Measurements from ENCODE around the gene PTPRF.

PTPRF gene

DNA sequence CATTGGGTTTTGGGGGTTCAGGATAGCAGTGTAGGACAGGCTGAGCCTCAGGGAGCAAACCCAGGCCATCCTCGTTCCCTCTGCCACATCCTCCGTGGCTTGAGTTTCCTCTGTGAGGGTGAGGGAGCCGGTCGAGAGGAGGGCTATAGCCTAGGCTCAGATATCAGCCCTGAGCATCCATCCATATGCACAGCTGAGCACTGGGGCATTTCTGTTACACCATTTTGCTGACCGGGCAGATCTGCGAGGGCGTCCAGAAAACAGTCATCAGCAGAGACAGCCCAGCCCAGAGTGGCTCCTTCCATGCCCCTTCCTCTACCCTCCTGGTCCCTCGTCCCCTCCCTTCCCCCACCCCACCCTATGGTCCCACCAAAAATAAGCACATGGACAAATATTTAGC is 53.5 kb downstream of the PTPRF start:
- DNase-seq = no peak

DNA sequence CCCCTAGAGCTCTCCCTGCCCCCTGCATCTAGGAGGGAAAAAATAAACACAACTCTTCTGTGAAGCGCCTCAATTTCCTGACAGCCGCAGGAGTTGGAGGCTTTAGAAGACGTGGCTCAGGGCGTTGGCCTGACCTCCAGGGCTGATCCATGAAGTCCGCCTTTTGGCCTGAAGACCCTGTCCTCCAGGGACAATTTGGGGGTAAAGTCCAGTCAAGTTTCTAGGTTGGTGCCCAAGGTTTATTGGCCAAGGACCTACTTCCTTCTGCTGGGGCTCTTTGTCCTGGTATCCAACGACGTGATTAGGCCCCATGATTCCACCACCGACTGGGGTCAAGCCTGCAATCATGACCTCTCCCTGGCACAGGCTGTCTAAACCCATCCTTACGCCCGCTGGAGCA is 54.9 kb downstream of the PTPRF start:
- no peak for DNase-seq

DNA sequence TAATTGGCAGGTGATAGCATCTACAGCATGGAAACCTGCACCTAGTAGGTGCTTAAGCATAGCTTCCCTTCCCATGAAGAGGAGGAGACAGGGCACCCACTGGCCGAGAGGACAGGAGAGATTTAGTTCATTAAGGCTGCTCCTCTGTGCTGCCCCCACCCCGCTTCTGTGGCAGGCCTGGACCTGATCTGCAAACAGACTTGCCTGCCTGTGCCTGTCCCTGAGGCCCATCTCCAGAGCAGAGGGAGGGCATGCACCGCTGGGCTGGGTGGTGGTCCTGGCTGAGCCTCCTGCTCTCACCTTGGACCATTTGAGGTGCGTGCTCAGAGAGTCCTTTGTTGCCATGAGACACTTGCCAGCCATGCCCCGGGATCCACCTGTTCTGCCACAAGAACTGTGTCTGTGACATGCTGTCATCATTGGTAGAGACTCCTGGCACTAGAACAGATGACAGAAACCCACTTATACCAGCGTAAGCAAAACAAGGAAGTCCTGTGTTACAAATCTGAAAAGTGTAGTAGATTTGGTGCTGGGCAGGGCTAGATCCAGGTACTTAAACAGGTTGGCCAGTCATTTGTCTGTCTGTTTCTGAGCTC is 55.6 kb downstream of the PTPRF start:
- no peak for DNase-seq

DNA sequence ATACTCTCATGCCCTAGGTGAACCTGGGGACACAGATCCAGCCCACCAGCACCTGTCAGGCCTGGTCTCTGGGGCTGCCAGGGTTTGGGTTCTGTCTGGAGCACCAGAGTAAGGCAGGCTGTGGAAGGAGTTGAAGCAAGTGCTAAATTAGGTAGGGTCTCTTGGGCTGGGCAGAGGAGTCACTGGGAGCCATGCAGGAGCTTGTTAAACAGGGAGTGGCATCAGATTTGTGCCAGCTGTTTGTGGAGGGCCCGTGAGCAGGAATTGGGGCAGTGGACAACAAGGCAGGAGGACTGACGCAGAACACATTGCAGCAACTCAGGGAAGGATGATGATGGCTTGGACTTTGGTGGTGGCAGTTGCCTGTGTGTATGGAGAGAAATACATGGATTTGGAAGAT is 56.3 kb downstream of the PTPRF start:
- DNase-seq = no peak

DNA sequence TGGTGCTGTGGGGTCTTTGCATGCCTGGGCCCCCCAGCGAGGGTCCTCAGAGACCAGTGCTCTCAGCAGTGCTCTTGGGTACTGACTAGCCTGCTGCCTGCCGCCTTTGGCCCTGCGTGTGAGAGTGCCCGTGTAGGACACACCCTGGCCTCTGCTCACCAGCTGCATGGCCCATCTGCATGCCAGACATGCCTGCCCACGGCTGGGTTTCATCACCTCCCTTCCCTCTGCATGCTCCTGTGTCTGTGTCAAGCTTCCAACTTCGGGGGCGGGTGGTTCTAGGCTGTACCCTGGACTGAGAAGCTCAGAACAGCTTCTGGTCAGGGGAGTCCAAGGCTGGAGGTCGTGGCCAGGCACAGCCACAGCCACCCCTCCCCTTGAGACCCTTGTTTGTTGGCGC is 56.9 kb downstream of the PTPRF start:
- DNase-seq = no peak

DNA sequence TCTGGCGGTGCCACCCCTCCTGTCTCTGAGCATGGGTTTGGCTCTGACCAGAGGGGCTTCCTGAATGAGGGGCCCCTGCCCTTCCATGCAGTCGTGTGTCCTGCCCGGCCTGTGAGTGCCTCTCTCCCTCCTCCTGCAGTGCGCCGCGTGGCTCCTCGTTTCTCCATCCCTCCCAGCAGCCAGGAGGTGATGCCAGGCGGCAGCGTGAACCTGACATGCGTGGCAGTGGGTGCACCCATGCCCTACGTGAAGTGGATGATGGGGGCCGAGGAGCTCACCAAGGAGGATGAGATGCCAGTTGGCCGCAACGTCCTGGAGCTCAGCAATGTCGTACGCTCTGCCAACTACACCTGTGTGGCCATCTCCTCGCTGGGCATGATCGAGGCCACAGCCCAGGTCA is 57.9 kb downstream of the PTPRF start:
- DNase-seq = no peak

DNA sequence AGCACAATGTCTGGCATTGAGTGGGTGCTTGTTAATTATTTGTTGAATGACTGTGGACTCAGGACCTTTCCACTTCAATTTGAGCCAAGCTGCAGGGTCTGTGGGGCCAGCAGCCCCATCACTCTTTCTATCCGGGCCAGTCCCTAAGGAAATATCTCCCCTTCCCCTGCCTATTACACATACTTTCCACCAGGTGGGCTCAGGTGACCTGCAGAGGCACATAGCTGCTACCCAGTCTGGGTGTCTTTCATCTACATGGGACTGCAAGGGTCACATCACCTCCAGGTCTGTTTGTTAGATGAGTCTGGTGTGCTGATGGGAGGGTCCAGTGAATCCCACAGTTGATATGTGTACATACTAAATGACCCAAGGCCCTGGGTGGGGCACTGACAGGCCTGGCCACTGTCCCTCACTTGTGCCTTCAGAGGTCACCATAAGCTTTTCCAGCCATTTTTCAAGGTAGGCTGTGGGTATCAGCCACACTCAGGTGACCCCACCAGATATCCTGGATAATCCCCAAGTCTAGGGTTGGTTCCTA is 59.8 kb downstream of the PTPRF start:
- no peak for DNase-seq

DNA sequence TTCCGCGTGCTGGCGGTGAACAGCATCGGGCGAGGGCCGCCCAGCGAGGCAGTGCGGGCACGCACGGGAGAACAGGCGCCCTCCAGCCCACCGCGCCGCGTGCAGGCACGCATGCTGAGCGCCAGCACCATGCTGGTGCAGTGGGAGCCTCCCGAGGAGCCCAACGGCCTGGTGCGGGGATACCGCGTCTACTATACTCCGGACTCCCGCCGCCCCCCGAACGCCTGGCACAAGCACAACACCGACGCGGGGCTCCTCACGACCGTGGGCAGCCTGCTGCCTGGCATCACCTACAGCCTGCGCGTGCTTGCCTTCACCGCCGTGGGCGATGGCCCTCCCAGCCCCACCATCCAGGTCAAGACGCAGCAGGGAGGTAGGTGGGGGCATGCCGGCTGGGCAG is 60.5 kb downstream of the PTPRF start:
- DNase-seq = no peak

DNA sequence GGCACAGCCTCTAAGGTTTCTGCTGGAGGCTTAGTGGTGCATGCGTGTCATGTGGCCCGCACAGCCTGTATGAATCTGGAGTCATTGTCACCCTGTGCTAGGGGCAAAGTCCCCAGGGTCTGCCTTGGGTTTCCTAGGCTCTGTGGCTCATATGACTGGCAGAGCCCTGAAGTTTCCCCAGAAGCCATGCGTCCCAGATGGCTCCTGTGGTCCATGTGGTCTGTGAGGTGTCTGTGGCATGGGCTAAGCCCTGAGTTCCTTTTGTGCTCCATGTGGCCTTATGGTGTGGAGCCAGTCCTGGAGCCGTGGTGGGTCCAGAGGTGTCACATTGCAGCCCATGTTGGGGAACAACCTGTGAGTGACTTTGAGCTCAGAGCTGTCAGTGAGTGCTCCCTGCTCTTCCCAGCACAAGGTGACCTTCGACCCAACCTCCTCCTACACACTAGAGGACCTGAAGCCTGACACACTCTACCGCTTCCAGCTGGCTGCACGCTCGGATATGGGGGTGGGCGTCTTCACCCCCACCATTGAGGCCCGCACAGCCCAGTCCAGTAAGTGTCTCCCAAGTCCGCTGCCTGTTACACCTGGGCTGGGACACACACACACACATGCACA is 61.5 kb downstream of the PTPRF start:
- no peak for DNase-seq

DNA sequence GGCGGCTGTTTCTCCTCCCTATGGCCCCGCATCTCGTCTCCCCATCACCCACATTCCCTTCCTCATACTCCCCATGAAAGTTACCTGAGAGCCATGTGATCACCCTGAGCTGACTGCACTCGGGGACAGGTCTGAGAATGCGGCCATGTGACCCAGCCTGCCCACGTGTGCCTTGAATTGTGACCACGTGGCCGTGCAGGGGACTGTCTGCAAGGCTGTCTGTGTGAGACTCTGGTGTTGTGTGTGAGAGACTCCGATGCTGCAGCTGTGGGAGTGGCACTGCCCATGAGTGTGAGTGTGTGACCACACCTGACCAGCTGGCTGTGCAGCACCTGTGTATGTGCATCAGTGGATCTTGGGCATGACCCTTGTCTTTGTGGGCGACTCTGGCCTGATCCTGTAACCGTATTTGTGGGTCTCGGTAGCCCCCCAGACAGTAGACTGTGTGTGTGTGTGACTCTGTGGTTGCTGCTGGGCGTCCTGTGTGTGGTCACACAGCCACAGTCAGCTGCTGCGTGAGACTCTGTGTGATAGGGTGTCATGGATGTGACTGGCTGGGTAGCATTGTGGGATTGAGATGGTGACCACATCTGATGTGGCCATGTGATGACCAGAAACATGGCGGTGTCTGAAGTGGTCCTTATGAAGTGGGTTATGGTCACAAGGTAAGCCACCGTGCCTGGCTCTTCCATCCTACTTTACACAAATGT is 62.4 kb downstream of the PTPRF start:
- no peak for DNase-seq

DNA sequence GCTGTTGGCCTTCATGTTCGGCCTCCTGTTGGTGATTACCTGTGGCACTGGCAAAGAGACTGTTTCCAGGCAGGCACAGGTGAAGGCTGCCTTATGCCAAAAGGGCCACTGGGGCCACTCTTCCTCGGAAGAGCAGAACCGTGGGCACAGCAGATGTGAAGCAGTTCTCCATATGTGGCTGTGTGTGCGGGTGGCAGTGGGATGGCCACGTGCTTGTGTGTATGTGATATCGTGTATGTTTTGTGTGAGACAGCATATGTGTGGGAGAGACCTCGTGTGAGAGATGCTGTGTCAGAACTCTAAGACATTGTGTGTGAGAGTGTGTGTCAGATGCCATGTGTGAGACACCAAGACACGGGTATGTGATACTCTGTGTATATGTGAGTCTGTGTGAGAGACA is 65.9 kb downstream of the PTPRF start:
- DNase-seq = no peak

DNA sequence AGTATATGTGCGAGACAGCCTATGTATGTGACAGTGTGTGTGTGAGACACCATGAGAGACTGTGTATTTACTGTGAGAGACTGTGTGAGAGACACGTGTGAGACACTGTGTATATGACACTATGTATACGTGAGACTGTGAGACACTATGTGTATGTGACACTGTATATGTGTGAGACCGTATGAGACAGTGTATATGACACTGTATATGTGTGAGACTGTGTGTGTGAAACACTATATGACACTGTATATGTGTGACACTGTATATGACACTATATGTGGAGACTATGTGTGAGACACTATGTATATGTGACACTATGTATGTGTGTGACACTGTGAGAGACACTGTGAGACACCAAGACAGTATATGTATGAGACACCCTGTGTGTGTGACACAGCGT is 66.3 kb downstream of the PTPRF start:
- no peak for DNase-seq

DNA sequence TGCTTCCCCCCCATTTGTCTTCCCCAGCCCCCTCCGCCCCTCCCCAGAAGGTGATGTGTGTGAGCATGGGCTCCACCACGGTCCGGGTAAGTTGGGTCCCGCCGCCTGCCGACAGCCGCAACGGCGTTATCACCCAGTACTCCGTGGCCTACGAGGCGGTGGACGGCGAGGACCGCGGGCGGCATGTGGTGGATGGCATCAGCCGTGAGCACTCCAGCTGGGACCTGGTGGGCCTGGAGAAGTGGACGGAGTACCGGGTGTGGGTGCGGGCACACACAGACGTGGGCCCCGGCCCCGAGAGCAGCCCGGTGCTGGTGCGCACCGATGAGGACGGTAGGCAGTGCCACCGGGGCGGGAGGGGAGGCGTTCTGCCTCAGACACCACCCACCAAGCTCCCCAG is 67.0 kb downstream of the PTPRF start:
- no peak for DNase-seq

DNA sequence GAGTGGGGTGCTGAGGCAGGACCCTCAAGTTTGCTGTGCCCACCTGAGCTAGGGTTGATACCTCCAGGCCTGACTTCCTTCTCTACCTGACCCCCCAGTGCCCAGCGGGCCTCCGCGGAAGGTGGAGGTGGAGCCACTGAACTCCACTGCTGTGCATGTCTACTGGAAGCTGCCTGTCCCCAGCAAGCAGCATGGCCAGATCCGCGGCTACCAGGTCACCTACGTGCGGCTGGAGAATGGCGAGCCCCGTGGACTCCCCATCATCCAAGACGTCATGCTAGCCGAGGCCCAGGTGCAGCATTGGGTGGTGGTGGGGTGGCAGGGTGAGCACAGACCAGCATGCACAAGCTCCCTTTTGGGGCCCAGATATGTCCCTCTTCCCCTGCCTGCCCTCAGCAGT is 67.9 kb downstream of the PTPRF start:
- DNase-seq = no peak

DNA sequence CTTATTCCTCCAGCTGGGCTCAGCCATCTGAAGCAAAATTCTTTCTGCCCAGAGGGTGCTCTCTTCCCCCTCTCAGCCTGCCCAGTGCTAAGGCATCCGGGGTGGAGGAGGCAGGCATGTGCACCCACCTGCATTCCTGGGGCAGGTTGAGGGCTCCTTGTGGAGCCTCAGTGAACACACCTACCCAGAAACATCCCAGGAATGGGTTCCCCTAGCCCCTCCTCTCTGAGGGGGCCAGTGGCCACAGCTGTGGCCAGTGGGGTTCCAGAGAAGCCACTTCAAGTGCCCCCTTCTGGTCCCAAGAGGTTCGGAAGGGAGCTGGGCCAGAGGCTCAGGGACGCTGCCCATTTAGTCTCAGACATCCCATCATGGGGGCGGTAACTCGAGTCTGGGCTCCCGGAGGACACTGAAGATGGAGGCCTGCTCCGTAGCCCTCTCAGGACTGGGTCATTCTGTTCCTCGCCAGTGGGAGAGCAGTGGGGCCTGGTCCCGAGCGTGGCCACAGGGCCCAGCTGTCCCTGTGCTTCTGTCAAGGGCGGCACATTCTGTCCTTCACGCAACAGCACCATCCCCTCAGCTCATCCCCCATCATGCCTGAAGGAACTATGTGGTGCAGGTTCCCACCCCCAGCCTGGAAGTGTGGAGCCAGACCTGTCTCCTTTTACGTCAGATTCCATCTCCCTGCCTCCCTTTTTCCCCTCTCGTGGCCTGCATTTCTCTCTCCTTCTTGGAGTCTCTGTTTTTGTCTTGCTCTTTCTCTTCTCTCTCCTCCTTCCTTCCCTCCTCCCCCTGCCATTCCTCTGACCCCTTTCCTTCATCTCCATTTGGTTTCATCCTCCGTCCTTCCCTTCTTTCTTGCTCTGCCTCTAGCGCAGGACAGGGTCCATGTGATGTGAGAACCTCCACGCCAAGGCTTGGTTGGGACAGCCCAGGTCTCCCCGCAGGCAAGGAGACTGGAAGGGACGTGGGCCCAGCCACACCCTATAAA is 69.6 kb downstream of the PTPRF start:
- no peak for DNase-seq

DNA sequence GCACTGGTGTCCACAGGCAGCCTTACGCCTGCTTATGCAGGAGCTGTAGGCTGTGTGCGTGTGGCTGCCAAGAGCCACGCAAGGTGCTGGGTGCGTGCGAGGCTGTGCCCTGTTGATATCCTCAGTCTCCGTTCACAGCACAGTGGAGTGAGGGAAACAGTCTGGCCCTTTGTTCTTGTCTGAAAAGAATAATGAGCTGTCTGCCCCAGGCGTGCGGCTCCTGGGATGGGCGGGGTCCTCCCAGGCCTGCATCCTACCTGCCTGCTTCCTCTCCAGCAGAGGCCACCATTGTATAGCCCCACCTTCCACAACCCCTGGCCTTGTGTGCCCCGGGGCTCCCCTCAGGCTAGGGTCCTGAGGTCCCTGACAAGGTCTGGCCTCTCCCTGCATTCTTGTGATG is 72.3 kb downstream of the PTPRF start:
- no peak for DNase-seq

DNA sequence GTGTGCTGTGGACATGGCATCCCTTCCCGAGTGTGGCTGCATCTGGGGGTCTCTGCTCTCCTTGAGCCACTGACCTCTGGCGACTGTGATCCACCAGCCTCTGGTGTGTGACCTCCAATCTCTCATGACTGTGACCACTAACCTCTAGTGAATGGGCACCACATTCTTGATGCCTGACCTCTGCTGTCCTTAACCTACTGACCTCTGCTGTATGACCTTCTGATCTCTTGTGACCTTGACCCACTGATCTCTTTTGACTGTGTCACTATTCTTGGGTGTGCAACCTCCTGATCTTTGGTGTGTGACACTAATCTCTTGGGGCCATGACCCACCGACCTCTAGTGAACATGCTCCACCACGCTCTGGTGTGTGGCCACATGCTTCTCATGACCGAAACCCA is 73.5 kb downstream of the PTPRF start:
- no peak for DNase-seq

DNA sequence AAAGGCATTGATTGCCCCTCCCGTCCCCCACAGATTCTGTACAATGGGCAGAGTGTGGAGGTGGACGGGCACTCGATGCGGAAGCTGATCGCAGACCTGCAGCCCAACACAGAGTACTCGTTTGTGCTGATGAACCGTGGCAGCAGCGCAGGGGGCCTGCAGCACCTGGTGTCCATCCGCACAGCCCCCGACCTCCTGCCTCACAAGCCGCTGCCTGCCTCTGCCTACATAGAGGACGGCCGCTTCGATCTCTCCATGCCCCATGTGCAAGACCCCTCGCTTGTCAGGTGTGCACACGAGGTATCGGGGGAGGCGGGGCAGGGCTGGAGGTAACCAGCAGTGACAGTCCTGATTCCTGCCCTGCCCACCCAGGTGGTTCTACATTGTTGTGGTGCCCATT is 74.5 kb downstream of the PTPRF start:
- no peak for DNase-seq

DNA sequence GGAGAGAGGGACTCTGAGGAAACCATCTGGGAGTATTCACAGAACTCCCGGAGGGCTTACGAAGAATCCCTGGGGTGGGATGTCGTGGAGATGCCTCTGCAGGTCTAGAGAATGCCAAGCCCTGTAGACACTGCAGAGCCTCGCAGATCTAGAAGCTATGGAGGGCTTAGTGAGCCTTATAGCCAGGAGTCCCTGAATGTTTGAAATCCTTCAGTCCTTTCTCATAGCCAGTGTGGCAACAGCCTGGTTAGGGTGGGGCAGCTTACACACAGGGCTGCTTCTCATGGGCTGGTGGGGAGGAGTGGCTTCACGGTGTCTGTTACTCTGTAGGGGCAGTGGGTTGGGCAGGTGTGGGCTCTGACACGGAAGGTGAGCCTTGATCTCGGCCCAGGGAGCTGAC is 75.1 kb downstream of the PTPRF start:
- no peak for DNase-seq

DNA sequence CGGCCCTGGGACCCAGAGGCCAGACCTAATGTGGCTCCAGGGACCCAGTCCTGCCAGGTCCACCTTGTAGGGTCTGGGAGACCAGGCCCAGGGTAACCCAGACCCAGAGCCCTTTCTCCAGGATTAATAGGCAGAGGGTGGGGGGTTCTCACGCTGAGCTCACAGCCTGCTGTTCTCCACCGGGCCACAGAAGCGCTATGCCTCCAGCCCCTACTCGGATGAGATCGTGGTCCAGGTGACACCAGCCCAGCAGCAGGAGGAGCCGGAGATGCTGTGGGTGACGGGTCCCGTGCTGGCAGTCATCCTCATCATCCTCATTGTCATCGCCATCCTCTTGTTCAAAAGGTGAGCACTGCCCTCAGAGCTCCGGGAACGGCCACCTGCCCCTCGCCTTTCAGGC is 75.9 kb downstream of the PTPRF start:
- DNase-seq = no peak

DNA sequence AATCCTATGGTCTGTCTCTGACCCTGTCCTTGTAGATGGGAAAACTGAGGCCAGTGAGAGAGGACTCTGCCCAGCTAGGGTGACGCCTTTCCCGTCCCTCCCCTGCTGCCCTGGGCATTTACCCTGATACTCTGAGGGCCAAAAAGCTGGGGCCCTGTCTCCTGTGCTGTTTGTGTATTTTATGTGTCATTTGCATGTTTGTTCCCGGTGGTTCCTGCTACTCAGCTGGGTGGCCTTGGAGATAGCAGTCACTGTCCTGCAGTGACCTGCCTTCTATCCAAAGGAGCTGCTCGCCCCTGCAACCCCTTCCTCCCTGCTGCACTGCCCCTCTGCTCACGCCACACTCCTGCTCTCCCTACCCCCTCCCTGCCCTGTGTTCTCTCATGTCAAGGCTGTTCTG is 78.1 kb downstream of the PTPRF start:
- no peak for DNase-seq

DNA sequence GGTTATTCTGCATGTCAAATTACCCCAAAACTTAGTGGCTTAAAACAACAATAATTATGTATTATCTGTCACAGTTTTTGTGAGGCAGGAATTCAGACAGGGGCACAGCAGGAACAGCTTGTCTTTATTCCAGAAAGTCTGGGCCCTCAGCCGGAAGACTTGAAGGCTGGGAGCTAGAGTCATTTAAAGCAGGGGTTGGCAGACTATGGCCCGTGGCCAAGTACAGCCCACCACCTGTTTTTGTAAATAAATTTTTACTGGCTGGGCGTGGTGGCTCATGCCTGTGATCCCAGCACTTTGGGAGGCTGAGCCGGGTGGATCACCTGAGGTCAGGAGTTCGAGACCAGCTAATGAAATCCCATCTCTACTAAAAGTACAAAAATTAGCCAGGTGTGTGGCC is 79.7 kb downstream of the PTPRF start:
- DNase-seq = no peak

DNA sequence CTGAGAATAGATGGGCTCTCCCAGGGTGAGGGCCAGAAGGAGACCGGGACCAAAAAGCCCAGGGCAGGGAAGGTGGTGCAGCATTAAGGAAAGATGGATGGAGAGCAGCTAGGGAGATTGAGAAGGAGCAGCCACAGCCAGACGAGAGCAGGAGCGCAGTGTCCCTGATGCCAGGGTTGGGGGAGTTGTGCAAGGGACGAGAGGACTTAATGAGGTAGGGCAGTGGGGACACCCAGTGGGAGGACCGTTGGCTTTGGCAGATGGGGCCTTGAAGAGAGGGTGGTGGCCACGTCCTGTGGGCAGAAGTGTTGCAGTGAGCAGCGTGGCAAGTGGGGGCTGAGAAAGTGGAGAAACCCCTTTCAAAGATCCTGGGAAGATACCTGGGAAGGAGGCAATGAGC is 81.3 kb downstream of the PTPRF start:
- no peak for DNase-seq
